Measurements from ENCODE around the gene CARNS1.

DNA sequence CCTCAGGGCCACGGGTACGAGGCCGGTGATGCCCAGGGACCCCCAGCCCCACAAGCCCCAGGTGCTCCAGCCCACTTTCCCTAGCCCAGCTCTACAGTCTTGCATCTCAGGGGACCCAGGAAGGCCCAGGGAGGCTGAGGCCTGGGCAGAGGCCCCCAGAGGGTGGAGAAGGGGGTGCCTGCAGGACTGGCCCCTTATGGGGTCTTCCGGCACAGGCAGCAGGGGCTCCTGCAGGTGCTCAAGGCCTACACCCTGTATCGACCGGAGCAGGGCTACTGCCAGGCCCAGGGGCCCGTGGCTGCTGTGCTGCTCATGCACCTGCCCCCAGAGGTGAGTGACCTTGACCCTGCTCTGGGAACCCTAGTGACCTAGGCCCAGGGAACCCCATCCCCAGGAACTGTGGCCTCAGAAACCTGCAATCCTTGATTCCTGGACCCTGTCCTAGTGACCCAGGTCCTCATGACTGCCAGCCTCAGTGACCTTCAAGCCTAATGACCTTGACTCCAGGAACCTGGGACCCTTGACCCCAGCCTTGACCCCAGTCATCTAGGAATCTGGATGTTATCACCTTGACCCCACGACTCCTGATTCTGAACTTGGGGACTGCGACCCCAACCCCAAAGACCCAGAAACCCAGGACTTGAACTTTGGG lies 9.7 kb upstream of the CARNS1 start:
- TF ChIP-seq, protein P1, sequence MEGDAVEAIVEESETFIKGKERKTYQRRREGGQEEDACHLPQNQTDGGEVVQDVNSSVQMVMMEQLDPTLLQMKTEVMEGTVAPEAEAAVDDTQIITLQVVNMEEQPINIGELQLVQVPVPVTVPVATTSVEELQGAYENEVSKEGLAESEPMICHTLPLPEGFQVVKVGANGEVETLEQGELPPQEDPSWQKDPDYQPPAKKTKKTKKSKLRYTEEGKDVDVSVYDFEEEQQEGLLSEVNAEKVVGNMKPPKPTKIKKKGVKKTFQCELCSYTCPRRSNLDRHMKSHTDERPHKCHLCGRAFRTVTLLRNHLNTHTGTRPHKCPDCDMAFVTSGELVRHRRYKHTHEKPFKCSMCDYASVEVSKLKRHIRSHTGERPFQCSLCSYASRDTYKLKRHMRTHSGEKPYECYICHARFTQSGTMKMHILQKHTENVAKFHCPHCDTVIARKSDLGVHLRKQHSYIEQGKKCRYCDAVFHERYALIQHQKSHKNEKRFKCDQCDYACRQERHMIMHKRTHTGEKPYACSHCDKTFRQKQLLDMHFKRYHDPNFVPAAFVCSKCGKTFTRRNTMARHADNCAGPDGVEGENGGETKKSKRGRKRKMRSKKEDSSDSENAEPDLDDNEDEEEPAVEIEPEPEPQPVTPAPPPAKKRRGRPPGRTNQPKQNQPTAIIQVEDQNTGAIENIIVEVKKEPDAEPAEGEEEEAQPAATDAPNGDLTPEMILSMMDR (conservative IDR thresholded peaks at IDR 0.05 in 1 of 2, IDR thresholded peaks at IDR 0.05 in 1 of 2; ENCODE audit: low read depth in 1 of 2, low read length in 2 of 2), result no peak
- no peak for TF ChIP-seq EZH2 (IDR thresholded peaks at IDR 0.05; ENCODE audit: low read length, missing control alignments)

Measured in fibroblast of lung (primary cell).